HG02571 (cell line): ENCODE data around the gene PLAAT5.

Source experiments
- ATAC-seq: cut with Tn5 transposase; IDR thresholded peaks from one replicate; pipeline ENCODE4 v1.9.1; 2021; ENCODE audit warnings: mild to moderate bottlenecking, moderate library complexity; ENCODE audit not compliant: unreplicated experiment

PLAAT5 gene

GRCh38 chr11:63516109-63516508 lies 25.1 kb upstream of the PLAAT5 start:
- no peak for ATAC-seq

- ATAC-seq, result no peak
These were observed 21.8 kb upstream of the PLAAT5 start for GRCh38 chr11:63512816-63513215.

GRCh38 chr11:63511048-63511748 lies 20.2 kb upstream of the PLAAT5 start:
- no peak for ATAC-seq

GRCh38 chr11:63510360-63511047 lies 19.5 kb upstream of the PLAAT5 start:
- no peak for ATAC-seq

DNA sequence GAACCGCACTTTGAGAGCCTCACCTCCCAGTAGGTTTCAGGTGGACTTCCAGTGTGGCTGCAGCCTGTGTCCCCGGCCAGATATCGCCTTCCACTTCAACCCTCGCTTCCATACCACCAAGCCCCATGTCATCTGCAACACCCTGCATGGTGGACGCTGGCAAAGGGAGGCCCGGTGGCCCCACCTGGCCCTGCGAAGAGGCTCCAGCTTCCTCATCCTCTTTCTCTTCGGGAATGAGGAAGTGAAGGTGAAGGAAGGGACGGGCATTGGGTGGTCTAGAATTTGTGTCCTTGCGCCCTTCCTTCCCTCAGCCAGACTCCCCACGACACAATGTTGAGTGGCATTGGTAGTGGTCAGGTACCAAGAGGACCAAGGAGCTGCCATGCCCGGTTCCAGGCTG lies 17.8 kb upstream of the PLAAT5 start:
- ATAC-seq, result no peak

GRCh38 chr11:63508009-63508408 lies 17.0 kb upstream of the PLAAT5 start:
- ATAC-seq, result no peak

DNA sequence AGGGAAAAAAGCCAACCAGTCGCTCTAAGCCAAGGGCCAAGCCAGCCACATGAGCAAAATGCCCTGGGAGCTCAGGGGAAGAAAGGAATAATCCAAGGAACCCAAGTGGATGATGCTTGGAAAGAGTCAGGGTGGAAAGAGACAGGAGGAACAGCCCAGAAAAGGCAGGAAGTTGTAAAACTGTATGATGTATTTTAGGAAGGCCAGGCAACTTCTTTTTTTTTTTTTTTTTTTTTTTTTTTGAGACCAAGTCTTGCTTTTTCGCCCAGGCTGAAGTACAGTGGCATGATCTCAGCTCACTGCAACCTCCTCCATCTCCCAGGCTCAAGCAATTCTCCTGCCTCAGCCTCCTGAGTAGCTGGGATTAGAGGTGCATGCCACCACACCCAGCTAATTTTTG lies 16.5 kb upstream of the PLAAT5 start:
- no peak for ATAC-seq

DNA sequence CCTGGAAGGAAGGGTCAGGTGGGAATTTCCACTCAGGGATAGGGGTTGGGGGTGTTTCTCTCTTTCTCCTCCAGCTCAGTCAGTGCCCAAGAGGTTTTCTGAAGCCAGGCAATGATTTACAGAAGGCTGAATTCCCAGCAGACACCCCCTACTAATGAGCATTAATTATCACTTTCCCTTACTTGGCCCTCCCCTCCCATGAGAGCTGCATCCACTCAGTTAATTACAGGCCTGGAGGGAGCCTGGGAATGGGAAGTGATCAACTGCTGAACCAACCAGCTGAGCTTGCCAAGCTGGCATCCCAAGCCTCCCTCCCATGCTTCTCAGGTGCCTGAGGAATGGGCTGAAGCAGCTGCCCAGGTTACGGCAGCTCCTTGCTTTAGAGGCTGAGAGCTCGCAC lies 15.9 kb upstream of the PLAAT5 start:
- ATAC-seq, result no peak

GRCh38 chr11:63505857-63506528 lies 15.0 kb upstream of the PLAAT5 start, which contains the start of gene LGALS12:
TSS of gene LGALS12 (plus strand) at chr11:63506084. CDS start at chr11:63506459, 375 bp downstream.
- no peak for ATAC-seq

- ATAC-seq, result no peak
These were observed 14.1 kb upstream of the PLAAT5 start for GRCh38 chr11:63504933-63505586.

GRCh38 chr11:63504054-63504453 lies 13.1 kb upstream of the PLAAT5 start:
- no peak for ATAC-seq

GRCh38 chr11:63503492-63503891 lies 12.5 kb upstream of the PLAAT5 start:
- no peak for ATAC-seq

DNA sequence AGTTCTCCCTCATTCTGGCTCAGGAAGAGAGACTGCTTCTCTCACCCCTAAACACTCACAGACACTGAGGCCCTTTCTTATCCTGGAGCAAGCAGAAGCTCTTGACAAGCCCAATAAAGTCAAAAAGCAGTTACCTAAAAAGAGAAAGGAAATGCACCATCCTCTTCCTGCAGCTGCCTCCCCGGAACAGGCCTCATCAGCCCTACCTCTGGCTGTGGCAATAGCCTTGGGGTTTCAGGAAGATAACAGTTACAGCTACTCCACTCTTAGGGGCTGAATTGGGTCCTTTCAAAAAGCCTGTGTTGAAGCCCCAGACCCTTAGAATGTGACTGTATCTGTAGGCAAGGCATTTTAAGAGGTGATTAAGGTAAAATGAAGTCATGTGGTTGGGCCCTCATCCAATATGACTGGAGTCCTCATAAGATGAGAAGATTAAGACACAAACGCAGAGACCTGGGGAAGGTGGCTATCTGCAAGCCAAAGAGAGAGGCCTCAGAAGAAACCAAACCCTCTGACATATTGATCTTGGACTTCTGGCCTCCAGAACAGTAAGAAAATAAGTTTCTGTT lies 11.4 kb upstream of the PLAAT5 start:
- no peak for ATAC-seq

DNA sequence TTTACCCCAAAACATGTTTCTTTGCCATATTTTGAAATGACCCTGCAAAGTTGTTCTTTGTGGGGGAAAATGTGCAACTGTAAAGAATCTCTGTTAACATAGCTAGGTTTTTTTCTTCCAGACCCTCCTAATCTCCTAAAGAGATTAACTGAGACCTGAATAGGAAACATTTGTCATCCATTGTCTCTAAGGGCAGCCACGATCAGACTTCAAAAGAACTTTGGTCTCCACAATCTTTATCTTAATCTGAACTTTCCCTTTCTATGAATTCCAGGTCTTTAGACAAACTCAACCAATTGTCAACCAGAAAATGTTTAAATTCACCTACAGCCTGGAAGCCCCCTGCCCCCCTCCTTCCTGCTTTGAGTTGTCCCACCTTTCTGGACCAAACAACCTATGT lies 10.3 kb upstream of the PLAAT5 start:
- ATAC-seq, result no peak

DNA sequence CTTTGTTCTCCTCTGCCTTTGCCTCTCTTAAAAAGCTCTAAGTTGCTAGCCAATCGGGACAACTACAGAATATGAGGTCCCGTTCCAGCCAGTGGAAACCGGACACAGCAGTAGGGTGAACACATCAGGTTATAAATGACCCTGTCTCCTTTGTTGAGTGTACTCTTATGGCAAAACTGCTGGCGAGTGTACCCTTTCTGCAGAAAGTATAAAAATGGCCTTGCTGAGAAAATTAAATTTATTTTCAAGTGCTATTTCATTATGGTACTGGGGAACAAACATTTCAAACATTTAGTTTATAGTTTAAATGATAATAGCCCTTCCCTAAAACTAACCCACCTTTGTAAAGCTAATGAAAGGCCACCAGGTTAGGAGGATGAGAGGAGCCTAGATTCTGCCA lies 8.9 kb upstream of the PLAAT5 start:
- ATAC-seq, result no peak

- ATAC-seq, result no peak
These were observed 4.0 kb upstream of the PLAAT5 start for GRCh38 chr11:63494975-63495374.

GRCh38 chr11:63493127-63493526 lies 2.2 kb upstream of the PLAAT5 start:
- no peak for ATAC-seq

DNA sequence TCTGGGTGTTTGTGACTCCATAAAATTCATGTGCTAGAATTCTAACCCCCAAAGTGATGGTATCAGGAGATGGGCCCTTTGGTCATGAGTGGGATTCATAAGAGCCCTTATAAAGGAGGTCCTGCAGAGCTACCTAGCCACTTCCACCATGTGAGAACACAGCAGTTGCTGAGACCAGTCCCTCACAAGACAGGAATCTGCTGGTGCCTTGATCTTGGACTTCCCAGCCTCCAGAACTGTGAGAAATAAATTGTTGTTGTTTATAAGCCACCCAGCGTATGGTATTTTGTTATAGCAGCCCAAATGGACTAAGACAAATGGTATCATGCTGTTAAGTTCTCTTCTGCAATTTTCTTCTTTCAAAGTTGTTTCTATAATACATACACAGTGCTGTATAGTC lies 1.5 kb upstream of the PLAAT5 start:
- no peak for ATAC-seq

DNA sequence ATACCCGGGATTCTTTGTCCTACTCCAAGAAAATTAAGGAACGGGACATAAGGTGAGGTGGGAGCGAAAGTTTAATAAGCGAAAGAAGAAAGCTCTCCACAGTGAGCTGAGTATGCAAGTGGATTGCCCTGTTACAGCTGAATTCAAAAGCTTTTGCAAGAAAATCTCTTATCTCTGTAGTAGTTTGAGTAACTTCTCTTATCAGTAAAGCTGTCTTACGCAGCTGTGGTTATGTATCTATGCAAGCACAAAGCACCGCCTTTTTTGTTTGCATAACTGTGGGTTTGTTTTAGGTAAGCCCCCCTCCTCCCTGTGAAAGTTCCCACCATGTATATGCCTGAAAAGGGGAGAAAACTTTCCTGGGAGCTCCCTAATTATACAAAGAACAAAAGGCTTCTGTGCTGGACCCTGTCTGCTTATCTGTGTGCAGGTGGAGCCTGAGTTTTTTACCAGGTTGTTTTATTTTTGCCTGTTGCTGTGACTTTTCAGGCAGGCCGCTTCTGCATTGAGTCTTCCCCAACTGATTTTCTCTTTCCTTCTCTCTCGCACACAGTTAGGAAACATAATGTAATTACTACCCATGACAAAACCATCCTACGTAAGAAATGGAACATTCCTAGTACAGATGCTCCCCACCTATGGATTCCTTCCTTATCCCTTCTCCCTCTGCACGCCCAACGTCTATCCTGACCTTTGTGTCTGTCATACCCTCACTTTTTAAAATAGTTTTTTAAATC lies 837 bp upstream of the PLAAT5 start:
- no peak for ATAC-seq

GRCh38 chr11:63491240-63491587 lies 247 bp upstream of the PLAAT5 start:
- ATAC-seq, result no peak

GRCh38 chr11:63489879-63490278 lies 1.1 kb downstream of the PLAAT5 start:
- ATAC-seq, result no peak
